ENCODE data around the gene GK2.

GK2 gene

DNA sequence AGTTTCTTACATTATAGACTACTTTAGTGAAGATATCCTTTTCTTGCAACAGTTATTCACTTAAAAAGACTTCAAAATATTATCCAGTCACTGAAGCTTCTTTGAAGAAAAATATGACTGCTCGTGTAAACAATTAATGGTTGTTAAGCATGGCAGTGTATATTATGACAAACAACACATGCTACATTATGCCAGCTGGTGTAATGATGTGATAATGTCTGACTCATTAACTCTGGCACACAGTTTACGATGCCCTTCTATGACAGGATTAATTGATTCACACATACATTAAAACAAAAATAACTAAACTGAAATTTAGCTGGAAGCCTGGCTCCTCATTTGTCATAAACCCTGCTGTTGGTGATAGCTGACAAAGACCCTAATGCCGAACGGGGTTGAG lies 22.4 kb downstream of the GK2 start:
- DNase-seq (ENCODE audit: low spot score), result no peak

DNA sequence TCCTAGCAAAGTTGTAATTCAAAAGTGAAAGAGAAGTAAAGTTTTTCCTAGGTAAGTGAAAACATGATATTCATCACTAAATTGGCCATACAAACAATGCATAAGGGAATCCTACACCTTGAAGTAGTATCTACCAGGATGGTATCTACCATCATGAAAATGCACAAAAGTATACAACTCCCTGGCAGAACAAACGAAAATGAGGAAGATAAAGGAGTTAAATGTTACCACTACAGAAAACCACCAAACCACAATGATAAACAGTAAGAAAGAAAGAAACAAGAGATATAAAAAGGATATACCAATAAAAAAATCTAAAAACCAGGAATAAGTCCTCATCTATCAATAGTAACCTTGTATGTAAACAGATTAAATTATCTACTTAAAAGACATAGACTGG lies 26.9 kb downstream of the GK2 start:
- DNase-seq (ENCODE audit: low spot score), result no peak

DNA sequence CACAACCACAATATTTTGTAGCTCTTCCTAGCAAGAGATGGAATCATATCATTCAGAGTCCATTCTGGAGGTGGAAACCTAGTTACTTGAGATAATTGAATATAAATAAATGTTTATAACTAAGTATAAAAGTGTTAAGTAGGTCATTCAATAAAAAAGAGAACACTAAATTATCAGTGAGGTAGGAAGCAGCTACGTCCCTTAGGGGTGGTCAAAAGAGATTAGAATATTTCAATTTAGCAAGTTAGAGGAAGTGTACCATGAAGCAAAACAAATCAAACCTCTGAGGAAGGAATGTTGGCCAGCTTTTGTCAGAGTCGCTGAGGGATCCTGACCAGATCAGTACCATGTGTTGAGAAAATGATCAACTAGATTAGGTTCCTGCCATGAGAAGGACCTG lies 38.0 kb downstream of the GK2 start:
- DNase-seq (ENCODE audit: low spot score), result no peak

DNA sequence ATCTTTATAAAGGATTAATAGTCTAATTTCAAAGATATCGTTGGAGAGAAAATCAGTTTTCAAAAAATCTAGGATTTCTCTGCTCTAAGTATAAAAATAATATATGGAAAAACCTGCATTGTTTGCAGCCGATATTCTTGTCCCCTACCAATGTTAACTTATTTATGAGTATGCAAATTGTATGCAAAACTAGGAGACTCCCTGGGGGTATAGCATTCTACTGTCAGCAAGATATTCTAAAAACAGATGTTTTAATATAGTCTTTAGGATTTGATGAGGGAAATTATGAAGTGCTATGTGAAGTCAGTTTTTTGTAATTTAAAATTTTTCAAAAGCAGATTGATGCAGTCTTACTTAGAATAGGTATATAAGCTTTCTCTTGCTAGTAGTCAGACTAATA lies 40.9 kb downstream of the GK2 start:
- DNase-seq (ENCODE audit: low spot score), result no peak

DNA sequence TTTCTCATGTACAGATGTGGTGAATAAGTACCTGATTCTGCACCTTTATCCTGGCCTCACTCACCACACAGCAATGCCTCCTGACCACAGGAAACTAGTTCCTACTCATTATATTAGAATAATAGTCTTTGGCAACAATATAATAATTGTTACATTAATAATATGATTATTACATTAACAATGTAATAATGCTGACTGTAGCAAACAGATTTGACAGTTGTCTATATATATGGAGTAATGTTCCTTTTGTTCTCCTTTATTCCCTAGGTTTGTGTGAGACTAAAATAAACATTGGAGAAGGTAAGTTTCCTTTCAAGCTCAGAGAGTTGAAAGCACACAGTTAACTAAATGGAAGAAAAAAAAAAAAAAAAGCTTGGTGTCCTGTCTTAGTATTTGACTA lies 41.6 kb downstream of the GK2 start:
- DNase-seq (ENCODE audit: low spot score), result no peak

DNA sequence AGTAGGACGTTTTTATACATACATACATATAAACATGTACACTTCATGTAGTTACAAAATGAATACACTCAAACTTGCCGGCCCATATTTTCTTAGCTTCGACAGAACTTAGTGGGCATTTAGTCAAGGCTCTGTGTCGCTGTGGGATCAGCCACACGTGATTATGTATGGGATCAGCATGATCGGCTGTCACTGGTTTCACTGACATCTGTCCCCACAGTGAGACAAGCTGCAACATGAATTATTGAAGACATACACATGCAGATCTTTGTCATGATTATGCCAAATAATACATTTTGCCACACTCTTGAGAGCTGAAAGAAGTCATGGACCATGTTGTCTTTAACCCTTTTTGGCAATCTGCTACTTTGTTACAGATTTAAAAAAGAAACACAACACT lies 44.0 kb downstream of the GK2 start:
- no peak for DNase-seq (ENCODE audit: low spot score)

DNA sequence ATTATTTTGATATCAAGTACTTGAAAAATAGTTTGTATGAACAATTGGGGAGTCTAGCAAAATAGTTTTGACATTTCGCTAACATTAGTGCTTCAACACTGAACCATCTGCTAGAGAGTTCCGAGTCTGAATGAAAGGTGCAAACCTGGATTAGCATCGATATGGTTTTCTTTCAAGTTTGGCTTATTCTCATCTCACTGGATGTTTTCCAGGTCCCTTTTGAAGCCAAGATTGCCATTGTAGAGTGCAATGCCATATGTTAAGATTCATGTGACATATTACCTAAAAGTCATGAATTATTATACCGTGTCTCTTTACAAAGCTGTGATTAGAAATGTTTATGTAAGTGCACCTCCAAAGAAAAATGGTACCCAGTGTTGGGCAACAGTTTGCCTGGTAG lies 45.4 kb downstream of the GK2 start:
- no peak for DNase-seq (ENCODE audit: low spot score)

DNA sequence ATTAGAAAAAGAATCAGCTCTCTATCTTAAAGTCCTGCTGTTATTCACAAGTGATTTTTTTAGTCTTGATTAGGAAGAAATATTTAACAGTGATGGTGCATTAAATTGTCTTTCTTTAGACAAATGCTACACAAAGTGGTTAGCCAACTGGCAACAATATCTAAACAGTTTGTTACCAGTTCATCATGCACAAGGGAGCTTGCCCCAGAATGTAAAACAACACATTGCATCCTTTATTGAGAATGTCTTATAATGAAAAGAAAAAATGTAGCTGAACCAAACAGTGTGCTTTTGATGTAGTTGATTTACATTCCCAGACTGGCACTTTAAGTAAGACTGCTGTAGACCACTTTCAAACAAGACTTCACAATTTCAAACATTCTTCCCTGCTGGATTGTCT lies 48.0 kb downstream of the GK2 start:
- DNase-seq (ENCODE audit: low spot score), result no peak

DNA sequence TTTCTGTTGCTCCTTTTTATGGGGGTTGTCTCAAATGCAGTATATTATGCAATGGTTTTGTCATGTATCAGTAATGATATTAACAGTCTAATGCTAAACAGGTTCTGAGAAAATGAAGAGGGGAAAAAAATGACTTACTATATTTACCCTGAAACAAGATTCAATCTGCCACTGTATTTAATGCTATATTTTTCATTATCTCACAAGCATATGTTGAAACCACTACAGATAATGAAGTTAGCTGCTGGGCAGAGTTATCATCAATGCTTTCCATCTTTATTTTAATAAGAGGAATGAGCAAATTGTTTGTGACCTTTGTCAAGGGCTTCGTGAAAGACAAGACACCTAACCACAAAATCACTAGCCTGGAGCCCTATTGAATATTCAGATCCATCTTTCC lies 49.6 kb downstream of the GK2 start:
- no peak for DNase-seq (ENCODE audit: low spot score)

DNA sequence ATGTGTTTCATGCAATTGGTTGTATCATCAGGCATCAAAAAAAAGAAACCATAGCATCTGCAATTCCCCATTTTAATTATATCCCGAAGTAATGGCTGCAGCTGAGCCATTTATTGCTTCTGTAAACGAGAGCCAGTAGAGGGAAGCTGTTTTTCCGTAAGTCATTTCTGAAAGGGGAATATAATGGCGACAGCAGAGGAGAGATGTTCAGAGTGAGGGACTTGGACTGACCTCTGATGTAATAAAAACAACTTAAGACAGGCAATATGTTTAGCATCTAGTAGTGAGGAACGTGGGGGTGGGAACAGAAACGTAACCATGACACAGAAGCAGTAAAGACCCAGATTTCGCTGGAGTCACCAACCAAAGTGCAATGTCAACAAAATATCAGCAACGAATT lies 50.7 kb downstream of the GK2 start:
- DNase-seq (ENCODE audit: low spot score), result no peak

Measured in putamen (tissue), 1 donor.